Muscle of back (tissue), 10 donors: ENCODE results near the gene QPCT. TPM values are rescaled to one million over a fixed set of nuclear protein-coding genes. Genes with fewer than 3 reads are reported as not detected.

Experiments
- polyA plus RNA-seq, 10 donors: library from polyadenylated mRNA; unstranded; fragments of 120-200 nt; gene quantifications; one replicate each; pipeline ENCODE4 v1.2.1, GENCODE V29; 2013; ENCODE audit not compliant: insufficient read length in 10 of 10

QPCT gene
- polyA plus RNA-seq, 10 donors: 5.9 to 21.5 (median 9.3) TPM

Other genes with a start within 250 kb of the QPCT start
- gene EIF2AK2, start 187.7 kb upstream of the QPCT start, polyA plus RNA-seq: 10 to 100 TPM; 15.4 to 26.5 (median 23.4) TPM
- gene SULT6B1, start 156.0 kb upstream of the QPCT start, polyA plus RNA-seq: not detected
- 10 to 100 TPM; 34.0 to 46.3 (median 39.1) TPM for gene CEBPZOS, start 148.1 kb upstream of the QPCT start, polyA plus RNA-seq
- 10 to 100 TPM; 36.2 to 52.0 (median 42.7) TPM for gene CEBPZ, start 113.0 kb upstream of the QPCT start, polyA plus RNA-seq
- 10 to 100 TPM; 11.3 to 24.1 (median 15.2) TPM for gene NDUFAF7, start 113.0 kb upstream of the QPCT start, polyA plus RNA-seq
- gene PRKD3, start 19.8 kb upstream of the QPCT start, polyA plus RNA-seq: 10 to 100 TPM; 23.8 to 40.7 (median 34.2) TPM